HG03565 (cell line): ENCODE results near the gene HCRTR1.

ENCODE experiments used
- ATAC-seq: cut with Tn5 transposase; IDR thresholded peaks from one replicate; pipeline ENCODE4 v1.9.1; 2021; ENCODE audit warnings: mild to moderate bottlenecking, moderate library complexity; ENCODE audit not compliant: unreplicated experiment

The HCRTR1 gene

DNA sequence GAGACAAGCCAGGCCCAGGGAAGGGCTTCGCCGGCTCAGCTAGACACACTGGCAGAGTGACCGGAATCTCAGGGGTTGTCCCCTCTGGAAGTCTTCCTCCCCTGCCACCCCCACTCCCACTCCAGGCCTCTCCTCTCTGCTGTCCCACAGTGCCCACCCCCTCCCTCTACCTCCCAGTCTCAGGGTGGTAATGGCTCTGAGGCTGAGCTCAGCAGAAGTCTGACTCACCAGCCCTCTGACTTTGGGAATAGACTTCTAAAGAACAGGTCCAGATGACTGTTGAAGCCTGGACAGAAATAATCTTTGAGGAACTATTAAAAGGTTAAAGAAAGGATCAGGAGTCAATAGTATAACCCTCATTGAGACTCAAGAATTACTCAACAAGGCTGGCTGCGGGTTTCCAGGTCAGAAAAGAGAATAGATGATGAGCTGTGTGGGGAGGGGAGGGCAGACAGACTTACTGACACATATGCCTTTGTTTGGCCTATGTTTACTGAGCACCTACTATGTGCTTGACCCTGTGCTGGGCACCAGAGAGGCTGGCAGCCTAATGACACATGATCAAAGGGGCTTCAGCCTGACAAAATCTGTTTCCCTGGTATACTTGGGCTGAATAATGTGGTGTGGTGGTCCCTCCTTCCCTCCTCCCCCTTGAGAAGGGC is 8.2 kb downstream of the HCRTR1 start:
- no peak for ATAC-seq

DNA sequence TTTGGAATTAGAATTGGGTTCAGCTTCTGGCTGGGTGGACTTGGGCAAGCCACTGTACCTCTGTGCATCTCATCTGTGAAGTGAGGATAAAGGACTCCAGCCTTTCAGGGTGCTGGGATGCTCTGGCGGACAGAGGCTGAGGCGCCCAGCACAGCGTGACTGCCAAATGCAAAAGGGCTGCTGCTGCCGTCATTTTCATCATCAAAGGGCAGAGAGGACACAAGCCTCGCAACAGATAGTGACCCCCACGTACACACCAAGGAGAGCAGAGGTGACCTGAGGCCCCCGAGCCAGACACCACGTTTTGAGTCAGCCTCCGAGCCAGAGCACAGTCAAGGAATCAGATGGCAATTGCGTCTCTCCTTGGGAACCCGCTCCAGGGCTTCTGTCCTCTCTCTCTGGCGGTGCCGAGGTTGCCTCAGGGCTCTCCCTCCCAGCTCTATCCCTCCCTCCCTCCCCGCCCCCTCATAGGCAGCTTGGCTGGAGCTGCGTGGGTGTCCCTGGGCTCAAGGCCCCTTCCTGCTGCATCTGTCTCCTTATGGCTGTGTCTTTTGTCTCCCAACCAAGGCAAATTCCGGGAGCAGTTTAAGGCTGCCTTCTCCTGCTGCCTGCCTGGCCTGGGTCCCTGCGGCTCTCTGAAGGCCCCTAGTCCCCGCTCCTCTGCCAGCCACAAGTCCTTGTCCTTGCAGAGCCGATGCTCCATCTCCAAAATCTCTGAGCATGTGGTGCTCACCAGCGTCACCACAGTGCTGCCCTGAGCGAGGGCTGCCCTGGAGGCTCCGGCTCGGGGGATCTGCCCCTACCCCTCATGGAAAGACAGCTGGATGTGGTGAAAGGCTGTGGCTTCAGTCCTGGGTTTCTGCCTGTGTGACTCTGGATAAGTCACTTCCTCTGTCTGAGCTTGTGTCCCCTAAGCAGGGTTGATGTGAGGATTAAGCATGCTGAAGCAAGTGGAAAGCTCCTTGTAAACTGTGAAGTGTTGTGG is 9.0 kb downstream of the HCRTR1 start:
- no peak for ATAC-seq

GRCh38 chr1:31627301-31627929 is 9.9 kb downstream of the HCRTR1 start:
- no peak for ATAC-seq

DNA sequence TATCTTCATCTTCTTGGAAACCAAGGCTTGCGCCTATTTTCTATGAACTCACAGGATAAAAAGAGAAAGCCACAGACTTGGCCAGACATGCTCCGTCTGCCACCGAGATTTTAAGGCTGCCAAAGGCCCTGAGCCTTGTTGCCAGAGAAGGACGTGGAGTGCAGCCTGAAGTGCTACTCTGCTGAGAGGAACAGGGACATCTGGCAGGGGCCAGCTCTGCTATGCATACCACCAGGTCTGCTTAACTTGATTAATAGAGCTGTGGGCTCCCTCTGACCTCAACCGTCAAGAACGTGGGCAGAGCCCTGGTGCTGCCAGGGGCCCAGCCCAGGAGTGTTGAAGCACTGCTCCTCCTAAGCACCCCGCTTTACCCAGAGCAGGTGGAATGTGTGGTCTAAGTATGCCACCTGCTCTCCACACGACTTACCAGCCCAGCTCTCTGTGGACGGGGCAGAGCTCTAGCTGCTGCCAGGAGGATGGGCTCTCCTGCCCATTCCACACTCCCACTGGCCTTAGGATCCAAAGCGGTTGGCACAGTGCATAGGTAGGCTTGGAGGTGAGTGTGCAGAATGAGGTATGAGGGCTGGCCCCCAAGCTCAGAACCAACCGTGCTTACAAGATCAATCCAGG is 10.6 kb downstream of the HCRTR1 start:
- no peak for ATAC-seq

DNA sequence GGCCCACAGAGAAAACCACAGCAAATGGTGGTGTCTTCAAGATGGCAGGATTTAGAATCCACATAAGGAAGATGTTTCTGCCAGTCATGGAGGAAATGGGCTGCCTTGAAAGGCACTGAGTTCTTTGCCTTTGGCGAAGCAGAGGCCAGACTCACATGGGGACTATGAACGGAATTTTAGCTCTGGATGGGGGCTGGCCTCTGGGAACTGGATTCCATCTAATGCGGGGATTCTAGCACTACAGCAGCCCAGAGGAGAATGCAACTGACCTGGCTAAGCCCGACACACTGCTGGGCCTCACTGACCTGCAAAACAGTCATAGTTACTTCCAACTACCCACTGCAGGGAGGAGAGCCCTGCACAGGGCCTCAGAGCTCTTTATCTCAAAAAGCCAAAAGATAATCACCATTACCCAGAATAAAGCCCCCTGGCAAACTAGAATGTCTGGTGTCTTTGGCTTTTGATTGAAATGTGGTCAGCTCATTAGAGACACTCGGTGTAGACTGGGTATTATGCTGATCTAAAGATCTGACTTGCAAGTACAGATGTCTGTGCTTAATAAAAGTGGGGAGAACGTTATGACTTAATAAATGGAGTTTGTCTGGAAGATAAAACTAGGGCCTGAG is 11.6 kb downstream of the HCRTR1 start:
- no peak for ATAC-seq

DNA sequence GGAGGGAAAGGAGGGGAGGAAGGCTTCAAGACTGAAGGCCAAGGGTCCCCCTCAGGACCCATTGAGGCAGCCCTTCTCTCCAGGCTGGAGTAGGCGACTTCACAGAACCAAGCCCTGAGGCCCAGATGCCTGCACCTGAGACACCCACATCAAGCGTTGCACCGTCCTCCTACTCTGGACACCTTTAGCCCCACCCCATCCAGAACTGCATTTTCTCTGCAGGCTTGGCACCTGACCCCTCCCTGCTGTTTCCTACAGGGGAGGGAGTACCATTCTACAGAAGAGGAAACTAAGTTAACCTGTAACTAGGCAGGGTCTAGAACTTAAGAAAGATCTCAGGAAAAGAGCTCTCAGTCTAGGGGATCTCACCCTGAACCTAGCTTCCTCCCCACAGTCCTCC is 15.2 kb downstream of the HCRTR1 start:
- no peak for ATAC-seq

GRCh38 chr1:31633117-31633516 is 15.6 kb downstream of the HCRTR1 start:
- ATAC-seq, result no peak

DNA sequence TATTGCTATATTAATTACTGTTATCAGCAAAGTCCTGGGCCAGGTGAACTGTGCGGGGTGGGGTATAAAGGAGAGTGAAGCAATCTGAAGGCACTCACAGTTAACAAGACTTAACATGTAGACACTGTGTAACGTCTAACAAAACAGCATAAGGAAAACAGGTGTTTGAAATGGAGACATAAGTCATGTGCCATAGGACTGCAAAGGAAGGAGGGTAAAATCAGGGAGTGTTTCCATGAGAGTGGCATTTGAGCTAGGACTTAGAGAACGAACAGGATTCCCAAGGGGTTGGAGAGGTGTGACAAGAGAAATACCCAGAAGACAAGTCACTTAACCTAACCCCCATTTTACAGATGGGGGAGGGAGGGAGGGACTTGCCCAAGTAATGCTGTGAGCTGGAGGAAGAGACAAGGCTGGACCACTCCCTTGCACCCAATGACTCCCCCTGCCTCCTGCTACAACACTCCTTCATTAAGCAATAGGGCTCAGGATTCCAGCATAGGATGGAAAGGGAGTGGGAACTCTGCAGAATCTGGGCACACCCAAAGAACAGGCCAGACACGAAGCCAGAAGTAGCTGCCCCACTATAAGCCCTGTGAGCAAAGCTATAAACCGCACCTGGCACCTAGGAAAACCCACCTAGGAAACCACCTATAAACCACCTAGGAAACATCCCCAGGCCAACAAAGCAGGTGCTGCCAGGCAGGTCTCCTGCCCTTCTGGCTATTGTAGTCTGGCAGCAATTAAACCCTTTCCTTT is 20.6 kb downstream of the HCRTR1 start:
- no peak for ATAC-seq

DNA sequence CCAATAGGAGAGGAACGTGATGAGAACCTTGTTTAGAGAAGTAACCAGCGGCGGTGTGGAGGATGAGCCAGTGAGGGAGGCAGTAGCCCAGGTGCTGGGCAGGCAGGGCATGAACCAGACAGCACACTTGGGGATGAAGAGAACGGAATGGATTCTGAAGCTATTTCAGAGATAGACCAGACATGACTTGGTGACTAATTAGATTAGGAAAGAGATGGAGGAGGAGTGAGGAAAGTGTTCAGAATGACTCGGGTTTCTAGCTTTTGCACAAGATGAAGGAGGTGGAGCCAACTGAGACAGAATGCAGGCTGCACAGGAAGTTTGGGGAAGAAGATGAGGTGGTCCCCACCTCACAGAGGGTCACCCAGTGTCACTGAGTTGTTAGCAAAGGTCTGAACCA is 22.1 kb downstream of the HCRTR1 start:
- no peak for ATAC-seq

GRCh38 chr1:31640179-31640578 is 22.7 kb downstream of the HCRTR1 start:
- ATAC-seq, result no peak

DNA sequence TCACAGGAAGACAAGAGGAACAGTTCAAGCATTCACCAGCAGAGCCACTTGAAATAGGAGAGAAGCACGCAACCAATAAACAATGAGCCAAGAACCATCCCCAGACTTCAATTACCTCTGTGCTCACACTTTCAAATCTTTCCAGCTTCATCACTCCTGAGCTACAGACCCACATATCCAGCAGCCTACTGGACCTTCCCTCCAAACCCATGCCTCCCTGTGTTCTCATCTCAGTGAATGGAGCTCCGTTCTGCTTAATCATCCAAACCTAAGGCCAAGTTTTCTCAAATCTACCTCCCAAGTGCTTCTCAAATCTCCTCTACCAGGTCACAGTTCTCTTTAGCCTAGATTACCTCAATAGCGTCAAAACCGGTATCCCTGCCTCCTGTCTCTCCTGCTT is 23.5 kb downstream of the HCRTR1 start:
- no peak for ATAC-seq

GRCh38 chr1:31642366-31642765 is 24.9 kb downstream of the HCRTR1 start:
- no peak for ATAC-seq

GRCh38 chr1:31642897-31643296 is 25.4 kb downstream of the HCRTR1 start:
- ATAC-seq, result no peak

GRCh38 chr1:31643976-31644559 is 26.6 kb downstream of the HCRTR1 start:
- no peak for ATAC-seq

DNA sequence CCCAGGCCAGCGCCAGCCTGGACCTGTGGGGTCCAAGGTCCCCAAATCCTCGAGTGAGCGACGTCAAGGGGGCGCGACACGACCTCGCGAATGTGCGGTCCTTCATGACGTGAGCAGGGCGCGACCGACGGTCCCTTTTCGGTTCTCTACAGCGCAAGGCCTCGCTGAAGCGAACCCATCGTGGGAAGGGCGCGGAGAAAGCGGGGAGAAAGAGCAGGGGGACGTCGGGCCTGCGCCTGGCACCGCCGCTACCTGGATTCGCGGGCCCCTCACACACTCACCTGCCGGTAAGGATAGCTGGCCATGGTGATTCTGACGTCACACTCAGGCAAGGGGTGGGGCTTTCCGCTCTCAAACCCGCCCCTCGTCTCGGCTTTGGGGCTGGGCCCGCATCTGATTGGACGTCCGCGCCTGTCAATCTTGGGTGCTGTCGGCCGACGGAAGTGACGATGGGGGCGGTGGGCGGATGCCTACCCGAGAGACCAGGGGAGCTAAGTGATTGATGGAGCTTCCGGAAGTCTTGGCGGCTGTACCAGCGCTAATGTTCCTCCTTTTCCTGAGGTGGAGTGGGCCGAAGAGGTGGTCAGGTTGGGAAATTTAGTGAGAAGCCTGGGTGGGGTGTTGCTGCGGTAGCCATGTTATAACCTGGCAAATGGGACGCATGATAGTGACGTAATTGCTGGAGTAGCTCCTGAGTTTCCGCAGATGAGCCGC is 27.2 kb downstream of the HCRTR1 start, which contains the start of gene PEF1:
Gene PEF1, minus strand, starts transcription at position 317 of the 714 bp plus-strand sequence. Its CDS starts 12 bp downstream, at position 305.
- ATAC-seq, result peak; percentile 66

- no peak for ATAC-seq
Measured at GRCh38 chr1:31645274-31645568, 27.7 kb downstream of the HCRTR1 start.

GRCh38 chr1:31646259-31646960 is 28.9 kb downstream of the HCRTR1 start:
- ATAC-seq, result no peak

GRCh38 chr1:31647106-31647505 is 29.6 kb downstream of the HCRTR1 start:
- ATAC-seq, result no peak
